ENCODE measurements around the gene DPYD.

DNA sequence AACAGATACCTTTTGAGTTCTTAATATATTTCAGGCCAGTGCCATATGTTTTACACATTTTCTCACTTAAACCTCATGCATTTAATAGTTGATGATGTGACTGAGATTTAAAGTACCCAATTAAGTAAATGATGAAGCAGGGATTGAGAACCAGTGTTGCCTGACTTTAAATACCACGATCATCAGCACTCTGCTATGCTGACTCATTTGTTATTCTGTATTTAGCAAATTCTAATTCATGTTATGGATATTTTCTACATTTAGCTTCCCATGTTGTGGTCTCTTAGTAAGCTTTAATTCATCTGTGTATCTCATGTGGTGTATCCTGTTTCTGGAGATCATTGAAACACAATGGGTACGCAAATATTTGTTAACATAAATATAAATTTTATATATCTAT, 836.3 kb downstream of the DPYD start:
- no peak for TF ChIP-seq WRNIP1 (IDR thresholded peaks at IDR 0.05; ENCODE audit: borderline replicate concordance, low read depth, low read length)
- TF ChIP-seq FOXK2 (IDR thresholded peaks at IDR 0.05) = no peak
- TF ChIP-seq NFXL1 (IDR thresholded peaks at IDR 0.05; ENCODE audit: borderline replicate concordance) = no peak
- no peak for TF ChIP-seq SPI1 (IDR thresholded peaks at IDR 0.05; ENCODE audit: borderline replicate concordance, insufficient read depth, low read depth, low read length)
- TF ChIP-seq YY1 (IDR thresholded peaks at IDR 0.05; ENCODE audit: low read depth, low read length) = no peak
- no peak for TF ChIP-seq TARDBP (IDR thresholded peaks at IDR 0.05; ENCODE audit: borderline replicate concordance)
- no peak for TF ChIP-seq SIN3A (IDR thresholded peaks at IDR 0.05; ENCODE audit: low read depth, low read length)
- TF ChIP-seq, protein P1, sequence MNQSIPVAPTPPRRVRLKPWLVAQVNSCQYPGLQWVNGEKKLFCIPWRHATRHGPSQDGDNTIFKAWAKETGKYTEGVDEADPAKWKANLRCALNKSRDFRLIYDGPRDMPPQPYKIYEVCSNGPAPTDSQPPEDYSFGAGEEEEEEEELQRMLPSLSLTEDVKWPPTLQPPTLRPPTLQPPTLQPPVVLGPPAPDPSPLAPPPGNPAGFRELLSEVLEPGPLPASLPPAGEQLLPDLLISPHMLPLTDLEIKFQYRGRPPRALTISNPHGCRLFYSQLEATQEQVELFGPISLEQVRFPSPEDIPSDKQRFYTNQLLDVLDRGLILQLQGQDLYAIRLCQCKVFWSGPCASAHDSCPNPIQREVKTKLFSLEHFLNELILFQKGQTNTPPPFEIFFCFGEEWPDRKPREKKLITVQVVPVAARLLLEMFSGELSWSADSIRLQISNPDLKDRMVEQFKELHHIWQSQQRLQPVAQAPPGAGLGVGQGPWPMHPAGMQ (IDR thresholded peaks at IDR 0.05; ENCODE audit: borderline replicate concordance) = no peak

Measured in GM12878 (cell line).